Heart left ventricle (tissue), 16 donors: Measurements from ENCODE around the gene SMG9. TPM values are rescaled to one million over a fixed set of nuclear protein-coding genes. Genes with fewer than 3 reads are reported as not detected.
A peak's percentile ranks its signal among the peaks of the same experiment; 100 is the strongest.

Source experiments
- ATAC-seq, 4 donors: fragments of 200-7000 bp; cut with Tn5 transposase; one replicate each; pipeline ENCODE4 v1.9.1; 2020 to 2022; ENCODE audit warnings: moderate library complexity in 4 of 4, mild to moderate bottlenecking in 3 of 4, moderate number of reproducible peaks in 1 of 4
- DNase-seq, 5 donors: peaks; one replicate each; pipeline ENCODE4 v3.0.0-alpha.2; 2020
- H3K27ac ChIP-seq, 12 donors: fragments of 200-600 bp; sonication (generic) in 4 of 12; one replicate each; pipeline versions ENCODE4 v1.5.0 to v1.8.0; 2016 to 2022; ENCODE audit warnings: mild to moderate bottlenecking in 2 of 12
- H3K27me3 ChIP-seq, 9 donors: fragments of 200-600 bp; sonication (generic) in 2 of 9; one replicate each; pipeline versions ENCODE4 v1.5.1 to v1.8.0; 2016 to 2022; ENCODE audit warnings: mild to moderate bottlenecking in 3 of 9
- H3K36me3 ChIP-seq, 9 donors: fragments of 200-600 bp; sonication (generic) in 2 of 9; one replicate each; pipeline versions ENCODE4 v1.5.0 to v1.8.0; 2018 to 2022; ENCODE audit warnings: mild to moderate bottlenecking in 2 of 9
- H3K4me1 ChIP-seq, 12 donors: fragments of 200-600 bp; sonication (generic) in 4 of 12; one replicate each; pipeline versions ENCODE4 v1.5.0 to v1.8.0; 2016 to 2022; ENCODE audit warnings: mild to moderate bottlenecking in 3 of 12
- H3K4me3 ChIP-seq, 12 donors: fragments of 200-600 bp; sonication (generic) in 4 of 12; one replicate each; pipeline versions ENCODE4 v1.5.0 to v1.8.0; 2017 to 2022; ENCODE audit warnings: mild to moderate bottlenecking in 9 of 12, moderate library complexity in 4 of 12
- H3K9me3 ChIP-seq, 12 donors: fragments of 200-600 bp; sonication (generic) in 4 of 12; one replicate each; pipeline versions ENCODE4 v1.5.0 to v1.8.0; 2016 to 2022; ENCODE audit warnings: mild to moderate bottlenecking in 1 of 12
- CTCF ChIP-seq, 12 donors: fragments of 200-600 bp; sonication (generic) in 4 of 12; IDR thresholded peaks; one replicate each; pipeline versions ENCODE4 v1.5.0 to v1.8.0; 2018 to 2022; ENCODE audit warnings: antibody characterized with exemption in 12 of 12, mild to moderate bottlenecking in 5 of 12
- POLR2A ChIP-seq, 2 donors: fragments of 450-650 bp; IDR thresholded peaks; one replicate each; pipeline ENCODE4 v1.6.1; 2017; ENCODE audit warnings: antibody characterized with exemption in 2 of 2, mild to moderate bottlenecking in 2 of 2, moderate library complexity in 2 of 2
- WGBS, 4 donors: extraction: QIAGEN DNeasy Blood & Tissue Kit in 2 of 4; methylation state at CpG; one replicate each; pipeline versions ENCODE4 v1.1.5 to v1.1.7; 2013 to 2018; 5-methylcytosine and 5-hydroxymethylcytosine counted together
- intact Hi-C, 10 donors: fragments of 100-400 bp; cut with DNase I; formaldehyde crosslinking; loops; one replicate each; pipeline versions ENCODE4 v1.11.1 to v1.14.2; 2022
- polyA plus RNA-seq, 2 donors: library from polyadenylated mRNA; stranded (reverse); fragments of 200-250 nt; gene quantifications; one replicate each; pipeline ENCODE4 v1.2.3, GENCODE V29; 2013
- total RNA-seq, 9 donors: library from RNA; depleted of rRNA in 2 of 9; stranded (reverse); fragments of >200 nt in 2 of 9; fragmentation: NEBNext Ultra II Directional in 3 of 9; extraction: Animal tissue kit (Norgen Biotek cat#: 25700) in 3 of 9; gene quantifications; one replicate each; pipeline versions ENCODE4 v1.1.0 to v1.2.4, GENCODE V29; 2016 to 2023
- donor health status: ischemic (EF 13 %, LVEDD 7.1; RV severe dilation, severe dysfunction).
- donor health status: healthy with polysubstance abuse.
- donor health status: DM: no; HTN: yes; CAD: no.
- donor health status: DM: no; HTN: no; CAD: no.
- donor health status: ischemic (EF 25% LVEDD 6.9; RV normal size, moderate dysfunction).
- donor health status: ischemic (EF 25% LVEDD 5.7; RV mildly dilated, moderate dysfunction).
- donor health status: healthy.
- donor health status: DM: yes; HTN: yes; CAD: no.
- donor health status: ischemic (EF 35%, LVEDD 5.7; RV mildly dilated, moderate dysfunction).
- donor health status: nonischemic (EF 11% LVEDD 7.7; RV severe dilation, severe dysfunction).
- donor health status: DM: yes; HTN: yes; CAD: no.
- donor health status: PGD.
- donor health status: ischemic (EF 29% LVEDD 5.4; RV normal size, mild dysfunction).
- donor health status: nonischemic (EF 23%, LVEDD 6.1; RV moderate dilation, normal function).

SMG9 gene
- total and polyA plus RNA-seq, 11 donors = 5.8 to 27.7 (median 14.9) TPM

DNA sequence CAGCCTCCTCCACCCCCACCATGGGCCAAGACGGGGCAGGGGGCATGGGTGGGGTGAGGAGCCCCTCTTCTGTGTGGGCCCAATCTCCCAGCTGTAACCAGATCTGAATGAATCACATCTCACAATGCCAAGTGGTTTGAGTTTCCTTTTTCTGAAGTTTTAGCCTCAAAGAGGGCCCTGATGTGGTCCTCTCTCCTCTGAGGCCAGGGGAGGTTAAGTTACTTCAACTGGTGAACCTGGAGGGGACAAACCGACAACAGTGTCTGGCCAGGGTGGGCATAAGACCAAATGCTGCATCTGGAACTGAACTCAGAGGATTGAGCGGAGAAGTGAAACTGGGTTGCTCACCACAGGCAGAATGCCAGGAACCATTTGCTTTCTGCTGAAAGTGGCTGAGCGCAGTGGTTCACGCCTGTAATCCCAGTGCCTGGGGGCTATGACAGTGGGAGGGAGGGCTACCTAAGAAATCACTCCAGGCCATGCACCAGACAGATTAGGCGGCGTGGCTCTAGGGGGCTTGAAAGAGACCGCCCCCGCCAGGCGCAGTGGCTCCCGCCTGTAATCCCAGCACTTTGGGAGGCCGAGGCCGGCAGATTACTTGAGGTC lies 54.3 kb downstream of the SMG9 start:
- WGBS, 4 donors = 52 to 67% (median 63%) methylated on average over 13 of the region's 13 CpGs
- peak in 4 of 5 donors; percentile 68 to 74 (median 72) for DNase-seq

DNA sequence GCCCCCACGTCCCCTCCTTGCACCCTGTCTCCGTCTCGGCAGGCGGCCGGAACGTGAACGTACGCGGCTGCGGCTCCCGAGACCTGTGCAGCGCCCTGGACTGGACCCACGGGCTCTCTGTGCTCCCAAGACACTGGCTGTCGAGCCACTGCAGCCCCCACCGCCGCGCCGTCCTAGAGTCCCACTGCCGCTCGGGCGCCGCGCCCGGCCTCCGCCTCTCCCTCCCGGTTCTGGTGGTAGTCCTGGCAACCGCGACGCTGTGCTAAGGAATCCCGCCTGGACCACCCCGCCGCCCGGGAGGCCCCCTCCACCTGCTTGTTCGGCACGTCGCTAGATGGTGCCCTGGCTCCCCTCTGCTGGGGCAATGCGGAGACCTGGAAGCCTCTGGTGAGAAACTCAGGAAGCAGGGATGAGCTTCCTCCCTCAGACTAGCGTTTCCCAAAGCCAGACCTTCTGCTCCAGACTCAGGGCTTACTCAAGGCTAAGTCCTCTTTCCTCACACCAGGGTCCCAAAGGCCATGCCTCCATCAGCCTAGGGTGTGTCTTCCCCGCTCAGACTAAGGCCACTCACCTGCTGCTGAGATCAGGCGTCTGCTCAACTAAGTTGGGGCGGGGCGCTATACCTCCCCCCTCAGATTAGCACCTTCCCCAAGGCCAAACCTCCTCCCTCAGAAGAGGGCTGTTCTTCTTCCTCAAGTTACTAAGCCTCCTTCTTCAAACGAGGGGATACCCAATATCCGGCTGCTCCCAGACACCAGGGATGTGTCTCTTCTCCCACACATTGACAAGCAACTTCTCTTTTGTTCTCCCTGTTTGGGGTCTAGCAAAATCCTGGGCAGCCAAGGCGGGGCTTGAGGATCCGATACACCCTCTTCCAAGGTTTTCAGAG lies 55.0 kb downstream of the SMG9 start:
- no peaks in the 10 kb centered on the region for H3K36me3 ChIP-seq
- H3K4me3 ChIP-seq = peak overlapping the region in 11 of 12 donors; percentile 1 to 54 (median 40)
- intact Hi-C loops = loop anchor here in 2 of 10 donors (2.0 kb wide), 1 partner anchor 31 kb away; no protein-coding TSS in a partner anchor
- peak; percentile 26 to 61 (median 45) for DNase-seq
- peaks cover 0 to 31% (median 10%) of the 10 kb centered on the region in 12 donors for H3K4me1 ChIP-seq
- peaks cover 0 to 10% (median 0%) of the 10 kb centered on the region in 12 donors for H3K9me3 ChIP-seq
- 13 to 36% (median 20%) methylated on average over 16 to 46 of the region's 46 CpGs for WGBS, 4 donors
- TF ChIP-seq POLR2A (IDR thresholded peaks at IDR 0.05) (no peak), CTCF (IDR thresholded peaks at IDR 0.05) (peak in 4 of 12 donors; percentile 13 to 35 (median 23))
- H3K27ac ChIP-seq = peak overlapping the region; percentile 51 to 94 (median 80)
- H3K27me3 ChIP-seq = peaks cover 0 to 18% (median 0%) of the 10 kb centered on the region in 9 donors
- ATAC-seq = peak; percentile 15 to 42 (median 32)

More for the DNA sequence above, 54.3 kb downstream of the SMG9 start:
- Histone ChIP-seq H3K9me3 (peaks cover 0 to 10% (median 0%) of the 10 kb centered on the region in 12 donors), H3K4me3 (peak overlapping the region in 10 of 12 donors; percentile 7 to 53 (median 38)), H3K27ac (peak overlapping the region; percentile 51 to 94 (median 80)), H3K36me3 (no peaks in the 10 kb centered on the region), H3K27me3 (peaks cover 0 to 18% (median 0%) of the 10 kb centered on the region in 9 donors), H3K4me1 (peaks cover 0 to 31% (median 10%) of the 10 kb centered on the region in 12 donors)
- TF ChIP-seq POLR2A (IDR thresholded peaks at IDR 0.05) (no peak), CTCF (IDR thresholded peaks at IDR 0.05) (no peak)
- intact Hi-C loops = loop anchor here in 2 of 10 donors (2.0 kb wide), 1 partner anchor 32 kb away; no protein-coding TSS in a partner anchor
- ATAC-seq = peak; percentile 58 to 79 (median 63)

DNA sequence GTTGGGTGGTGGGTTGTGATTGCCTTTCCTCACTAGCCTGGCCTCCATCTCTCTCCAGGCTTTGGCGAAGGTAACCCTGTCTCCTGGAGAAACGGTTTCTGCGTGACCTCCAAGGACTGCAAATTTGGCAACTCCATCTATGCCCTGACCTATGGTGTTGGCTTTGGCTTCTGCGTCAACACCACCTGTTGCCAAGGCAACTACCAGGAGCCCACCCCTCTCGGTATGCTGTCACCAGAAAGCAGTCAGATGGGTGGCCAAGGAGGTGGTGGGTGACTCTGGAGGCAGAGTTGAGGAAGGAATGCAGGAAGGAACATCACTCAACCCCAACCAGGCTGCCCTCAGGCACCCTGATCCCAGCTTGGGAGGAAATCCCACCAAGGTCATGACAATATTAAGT lies 57.5 kb downstream of the SMG9 start:
- H3K4me1 ChIP-seq = peaks cover 0 to 31% (median 10%) of the 10 kb centered on the region in 12 donors
- H3K9me3 ChIP-seq = peaks cover 0 to 14% (median 3%) of the 10 kb centered on the region in 12 donors
- TF ChIP-seq POLR2A (IDR thresholded peaks at IDR 0.05) (no peak), CTCF (IDR thresholded peaks at IDR 0.05) (no peak)
- no peak overlapping the region for H3K4me3 ChIP-seq
- H3K36me3 ChIP-seq = no peaks in the 10 kb centered on the region
- DNase-seq (no peak), ATAC-seq (no peak)
- H3K27me3 ChIP-seq = peaks cover 0 to 18% (median 0%) of the 10 kb centered on the region in 9 donors
- 62 to 87% (median 82%) methylated on average over 5 of the region's 5 CpGs for WGBS, 4 donors
- intact Hi-C loops = no loop called here
- no peak overlapping the region for H3K27ac ChIP-seq
